GM12874 (cell line): ENCODE measurements around the gene SMARCB1.

ENCODE experiments used
- CTCF ChIP-seq: IDR thresholded peaks from 2 replicates; pipeline ENCODE4 v1.5.1; 2011; ENCODE audit warnings: low read depth, mild to moderate bottlenecking, control low read depth, low read length, moderate library complexity; ENCODE audit not compliant: insufficient read depth

The SMARCB1 gene

DNA sequence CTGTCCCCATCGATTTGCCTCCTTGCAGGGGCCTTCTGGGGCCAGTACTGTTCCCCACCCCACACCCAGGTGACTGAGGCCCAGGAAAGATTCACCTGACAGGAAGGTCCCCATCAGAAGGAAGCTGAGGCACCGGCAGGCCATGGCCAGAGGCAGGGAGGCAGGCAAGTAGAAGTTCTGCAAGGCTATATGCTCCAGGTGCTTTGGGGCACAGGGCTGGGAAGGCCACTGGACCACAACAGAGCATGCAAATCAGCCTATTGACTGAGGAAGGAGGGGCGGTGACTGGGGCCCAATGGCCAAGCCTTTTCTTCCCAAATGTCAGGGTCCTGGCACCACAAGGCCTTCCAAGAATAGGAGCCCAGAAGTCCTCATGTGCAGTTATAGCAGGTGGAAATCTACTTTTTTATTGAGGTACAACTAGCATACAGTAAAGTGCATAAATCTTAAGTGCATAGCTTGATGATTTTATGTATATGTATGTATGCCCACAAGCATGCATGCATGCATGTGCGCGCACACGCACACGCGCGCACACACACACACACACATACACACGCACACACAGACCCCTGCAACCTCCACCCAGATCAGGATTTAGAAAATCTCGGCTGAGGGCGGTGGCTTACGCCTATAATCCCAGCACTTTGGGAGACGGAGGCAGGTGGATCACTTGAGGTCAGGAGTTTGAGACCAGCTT is 32.4 kb upstream of the SMARCB1 start, which contains the start of gene VPREB3:
VPREB3 (minus strand) TSS at position 206 of the 700 bp plus-strand sequence; CDS start at position 144, 62 bp downstream.
- no peak for TF ChIP-seq CTCF

DNA sequence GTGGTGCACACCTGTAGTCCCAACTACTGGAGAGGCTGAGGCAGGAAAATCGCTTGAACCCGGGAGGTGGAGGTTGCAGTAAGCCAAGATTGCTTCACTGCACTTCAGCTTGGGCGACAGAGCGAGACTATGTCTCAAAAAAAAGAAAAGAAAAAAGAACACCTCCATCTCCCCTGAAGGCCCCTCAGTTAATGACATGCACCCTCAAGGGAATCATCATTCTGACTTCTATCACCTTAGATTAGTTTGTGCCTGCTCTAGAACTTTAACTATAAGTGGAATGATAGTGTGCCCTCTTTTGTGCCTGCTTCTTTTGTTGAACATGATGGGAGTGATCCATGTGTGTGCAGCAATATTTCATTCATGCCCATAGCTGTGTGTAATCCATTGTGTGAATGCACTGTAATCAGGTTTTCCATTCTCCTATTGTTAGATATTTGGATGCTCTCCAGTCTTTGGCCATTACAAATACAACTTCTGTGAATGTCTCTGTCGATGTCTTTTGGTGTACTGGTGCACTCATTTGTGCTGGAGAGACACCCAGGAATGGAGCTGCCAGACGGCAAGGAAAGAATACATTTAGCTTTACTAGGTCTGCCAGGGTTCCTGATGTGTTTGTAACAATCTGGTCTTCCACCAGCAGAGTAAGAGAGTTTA is 31.7 kb upstream of the SMARCB1 start:
- TF ChIP-seq CTCF: no peak

- TF ChIP-seq CTCF: no peak
Observed at GRCh38 chr22:23755711-23756110, 31.1 kb upstream of the SMARCB1 start.

GRCh38 chr22:23756891-23757290 is 29.9 kb upstream of the SMARCB1 start:
- TF ChIP-seq CTCF: no peak

DNA sequence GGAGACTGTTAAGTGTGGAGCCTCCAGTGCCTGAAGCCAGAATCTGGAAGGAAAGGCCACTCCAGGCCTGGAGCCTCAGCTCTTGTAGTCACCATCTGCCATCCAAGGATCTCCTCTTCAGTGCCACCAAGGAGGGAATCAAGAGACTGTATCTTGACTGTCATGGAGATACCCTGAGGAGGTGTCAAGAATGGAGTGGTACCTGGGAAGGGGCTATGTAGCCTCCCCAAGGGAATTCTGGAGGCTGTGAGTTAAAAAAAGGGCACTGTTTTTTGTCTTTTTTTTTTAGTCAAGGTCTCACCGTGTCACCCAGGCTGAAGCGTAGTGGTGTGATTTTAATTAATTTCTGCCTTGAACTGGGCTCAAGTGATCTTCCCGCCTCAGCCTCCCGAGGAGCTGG is 27.2 kb upstream of the SMARCB1 start:
- TF ChIP-seq CTCF: no peak

DNA sequence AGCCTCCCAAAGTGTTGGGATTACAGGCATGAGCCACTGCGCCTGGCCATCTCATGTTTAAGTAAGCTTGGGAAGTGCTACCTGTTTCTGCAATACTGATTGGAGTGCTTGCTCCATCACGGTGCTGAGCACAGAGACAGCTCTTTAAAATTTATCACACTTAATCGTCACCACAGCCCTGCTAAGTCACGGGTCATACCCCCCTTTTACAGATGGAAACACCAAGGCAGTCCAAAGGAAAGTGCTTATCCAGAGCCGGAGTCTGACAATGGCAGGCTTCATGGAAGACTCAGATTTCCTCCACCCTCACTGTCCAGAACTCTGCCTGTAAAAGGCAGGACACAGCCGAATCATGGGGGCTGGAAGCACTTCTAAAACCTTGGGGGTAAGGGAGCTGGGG is 26.7 kb upstream of the SMARCB1 start:
- TF ChIP-seq CTCF: no peak

DNA sequence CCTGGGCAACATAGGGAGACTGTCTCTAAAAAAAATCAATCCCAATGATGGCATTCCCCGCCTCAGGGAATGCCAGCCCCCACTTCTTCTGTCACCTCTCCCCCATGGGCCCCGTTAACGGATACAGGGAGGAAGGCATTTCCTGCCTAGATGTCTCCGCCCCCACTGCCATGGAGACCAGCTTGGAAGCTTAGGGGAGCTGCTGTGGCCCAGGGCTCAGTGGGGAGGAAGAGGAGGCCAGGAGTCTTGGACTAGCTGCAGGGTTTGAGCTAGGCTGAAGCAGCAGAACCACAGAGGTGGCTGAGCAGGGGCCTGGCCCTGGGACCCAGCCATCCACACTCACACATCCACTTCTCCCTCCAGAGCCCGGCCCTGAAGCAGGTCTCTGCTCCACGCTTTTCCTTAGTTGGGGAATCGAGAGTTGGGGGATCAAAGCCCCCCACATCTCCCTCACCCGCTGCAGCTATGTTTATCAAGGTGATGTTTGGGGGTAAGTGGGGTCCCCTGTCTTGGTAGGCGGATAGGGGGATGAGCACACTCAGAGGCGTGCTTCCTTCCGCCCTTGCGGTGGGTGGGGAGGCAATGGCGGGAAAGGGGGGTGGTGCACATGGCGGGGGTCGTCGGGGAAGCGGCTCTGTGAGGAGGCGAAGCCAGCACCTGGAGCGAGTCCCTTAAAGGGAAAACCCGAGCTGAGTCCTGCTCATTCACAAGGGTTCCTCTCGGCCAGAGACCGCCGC is 23.8 kb upstream of the SMARCB1 start, which contains the start of gene C22orf15:
C22orf15 (plus strand) TSS at position 149 of the 737 bp plus-strand sequence; CDS start at position 466, 317 bp downstream.
- TF ChIP-seq CTCF: no peak
